IPS-NIHi7 (cell line): ENCODE results near the gene PLCG2.
"Not testable (repeated sequence)": the region's sequence is repeated elsewhere in the genome, so short reads cannot be mapped to it uniquely, and the experiment has no call there.

Experiments
- DNase-seq: peaks from one replicate; pipeline ENCODE4 v3.0.0; 2012; ENCODE audit warnings: mixed read lengths; ENCODE audit errors: extremely low spot score

Gene PLCG2

GRCh38 chr16:81754858-81755257 is 24.2 kb upstream of the PLCG2 start:
- no peak for DNase-seq

GRCh38 chr16:81755915-81756614 is 23.0 kb upstream of the PLCG2 start:
- no peak for DNase-seq

- DNase-seq, result no peak
These were observed 22.3 kb upstream of the PLCG2 start for GRCh38 chr16:81756615-81757356.

- DNase-seq, result no peak
These were observed 20.7 kb upstream of the PLCG2 start for GRCh38 chr16:81758376-81758775.

DNA sequence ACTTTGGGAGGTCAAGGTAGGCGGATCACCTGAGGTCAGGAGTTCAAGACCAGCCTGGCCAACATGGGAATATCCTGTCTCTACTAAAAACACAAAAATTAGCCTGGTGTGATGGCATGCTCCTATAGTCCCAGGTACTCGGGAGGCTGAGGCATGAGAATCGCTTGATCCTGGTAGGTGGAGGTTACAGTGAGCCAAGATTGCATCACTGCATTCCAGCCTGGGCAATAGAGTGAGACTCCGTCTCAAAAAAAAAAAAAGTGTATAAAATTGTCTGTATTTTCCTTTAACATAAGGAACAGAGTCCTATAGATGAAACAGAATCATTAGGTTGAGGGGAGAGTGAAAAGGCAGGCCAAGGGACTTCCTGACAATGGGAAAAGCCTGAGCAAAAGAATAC is 16.8 kb upstream of the PLCG2 start:
- not testable (repeated sequence) for DNase-seq

GRCh38 chr16:81765111-81765919 is 13.8 kb upstream of the PLCG2 start:
- no peak for DNase-seq

GRCh38 chr16:81765969-81766368 is 13.1 kb upstream of the PLCG2 start:
- no peak for DNase-seq

- DNase-seq, result no peak
These were observed 11.0 kb upstream of the PLCG2 start for GRCh38 chr16:81767987-81768592.

DNA sequence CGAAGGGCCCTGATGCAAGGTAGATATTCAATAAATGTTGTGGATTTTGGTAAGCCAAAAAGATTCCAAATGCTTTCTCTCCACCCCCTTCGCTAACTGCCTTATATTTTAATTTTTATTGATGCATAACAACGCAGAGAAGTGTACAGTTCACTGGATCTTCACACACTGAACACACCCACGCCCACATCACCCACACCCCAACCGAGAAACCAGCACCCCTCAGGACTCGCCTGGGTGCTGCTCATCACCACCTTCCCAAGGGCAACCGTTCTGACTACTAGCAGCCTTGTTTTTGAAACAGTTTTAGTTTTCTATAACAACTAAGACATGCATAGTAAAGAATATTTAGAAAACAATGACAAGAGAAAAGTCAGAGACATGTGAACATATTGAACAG is 9.1 kb upstream of the PLCG2 start:
- DNase-seq, result no peak

DNA sequence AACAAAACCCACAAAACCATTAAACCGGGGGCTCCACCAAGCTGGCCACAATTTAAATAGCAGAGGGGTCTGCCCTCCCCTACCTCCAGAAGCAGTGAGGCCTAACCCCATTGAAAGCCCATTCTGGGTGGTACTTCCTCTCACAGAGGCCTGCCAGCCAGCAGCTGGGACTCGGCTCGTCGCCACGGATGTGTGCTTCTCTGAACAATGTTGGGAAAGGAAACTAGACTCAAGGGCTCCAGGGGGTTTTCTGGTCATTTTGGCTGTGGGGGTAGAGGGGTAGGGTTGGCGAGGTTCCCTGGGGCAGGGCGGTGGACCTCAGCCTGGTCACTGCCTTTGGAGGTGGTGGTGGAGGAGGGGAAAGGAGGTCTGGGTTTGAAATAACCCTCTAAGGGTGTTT is 4.7 kb upstream of the PLCG2 start:
- DNase-seq, result no peak

DNA sequence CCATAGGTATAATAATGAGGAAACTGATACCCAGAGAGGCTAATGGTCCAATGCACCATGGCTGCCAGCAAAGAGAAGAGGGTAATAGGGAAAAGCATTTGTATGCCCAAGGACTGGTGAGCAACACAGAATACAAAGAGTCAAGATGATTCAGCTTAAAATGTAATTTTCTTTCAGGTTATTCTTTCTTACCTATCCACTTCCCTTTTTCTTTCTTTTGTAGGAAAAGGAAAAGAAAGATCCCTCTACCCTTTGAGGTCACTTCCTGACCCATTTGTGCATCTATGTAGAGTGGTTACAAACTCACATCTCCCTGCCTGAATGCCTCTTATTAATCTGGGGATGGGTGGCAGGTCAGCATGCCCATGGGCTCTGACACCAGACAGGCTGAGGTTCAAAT is 3.5 kb upstream of the PLCG2 start:
- DNase-seq, result no peak

DNA sequence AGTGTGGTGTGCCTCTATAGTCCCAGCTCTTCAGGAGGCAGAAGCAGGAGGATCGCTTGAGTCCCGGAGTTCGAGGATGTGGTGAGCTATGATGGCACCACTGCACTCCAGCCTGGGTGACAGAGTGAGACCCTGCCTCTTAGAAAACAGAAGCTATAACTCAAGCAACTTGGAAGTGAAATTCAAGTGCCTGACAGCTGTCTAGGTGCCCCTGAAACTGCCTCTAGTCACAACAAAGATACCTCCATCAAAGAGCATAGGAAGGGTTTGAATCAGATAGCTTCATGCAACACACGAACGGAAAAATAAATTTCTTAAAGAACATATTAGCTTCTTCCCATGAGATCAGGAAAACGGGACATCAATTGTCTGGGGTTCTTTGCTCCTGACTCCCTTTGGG is 860 bp upstream of the PLCG2 start:
- no peak for DNase-seq

DNA sequence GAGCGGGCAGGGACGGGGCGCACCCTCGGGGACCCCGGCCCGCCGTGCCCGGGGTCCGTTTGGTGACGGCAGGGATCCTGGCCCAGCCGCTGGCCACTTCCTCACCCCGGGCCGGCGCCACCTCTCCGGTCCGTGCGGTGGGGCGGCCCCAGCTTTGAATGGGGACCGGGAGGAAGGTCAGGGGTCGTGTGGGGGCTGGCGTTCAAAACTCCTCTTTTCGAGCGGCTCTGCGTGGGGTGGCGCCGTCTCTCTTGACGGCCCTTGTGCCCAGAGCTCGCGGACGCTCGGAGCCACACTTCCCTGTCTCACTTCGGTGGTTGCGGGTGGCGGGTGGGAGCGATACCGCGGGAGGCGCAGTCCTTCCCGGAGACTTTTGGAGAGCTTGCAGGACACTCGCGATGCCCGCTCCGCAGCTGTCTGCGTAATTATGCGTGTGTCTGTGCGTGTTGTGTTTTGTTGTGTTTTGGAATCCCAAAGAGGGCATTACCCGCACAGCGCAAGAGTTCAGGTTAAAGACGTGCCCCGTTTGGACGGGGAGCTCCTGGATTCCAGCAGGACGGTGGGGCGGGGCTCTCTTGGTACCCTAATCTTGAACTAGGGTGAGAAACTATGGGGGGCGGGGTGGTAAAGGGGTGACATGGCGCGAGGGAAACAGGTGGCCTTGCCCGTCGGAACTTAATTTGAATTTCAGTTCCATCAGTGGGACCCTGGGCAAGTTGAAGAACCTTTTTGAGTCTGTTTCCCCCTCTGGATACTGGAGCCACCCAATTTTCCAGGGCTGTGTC is 637 bp downstream of the PLCG2 start:
- DNase-seq, result no peak

- no peak for DNase-seq
These were observed 1.3 kb downstream of the PLCG2 start for GRCh38 chr16:81780350-81780749.

DNA sequence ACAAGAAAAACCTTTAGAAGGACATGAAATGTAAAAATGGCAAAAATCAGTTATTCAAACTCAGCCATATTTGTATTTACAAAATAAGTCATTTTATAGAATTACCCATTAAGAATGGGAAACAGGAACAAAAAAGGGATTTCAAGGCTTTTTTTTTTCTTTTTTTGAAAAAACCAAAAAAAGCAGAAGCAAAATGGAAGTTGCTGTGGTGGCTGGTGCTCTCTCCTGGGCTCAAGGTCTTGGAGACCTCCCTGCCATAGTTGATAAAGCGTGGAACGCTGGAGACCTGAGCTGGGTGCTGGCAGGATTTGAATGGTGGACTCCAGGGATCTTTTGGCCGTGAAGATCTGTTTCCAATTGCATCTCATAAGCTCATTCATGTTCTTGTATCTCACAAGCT is 3.1 kb downstream of the PLCG2 start:
- DNase-seq, result no peak

DNA sequence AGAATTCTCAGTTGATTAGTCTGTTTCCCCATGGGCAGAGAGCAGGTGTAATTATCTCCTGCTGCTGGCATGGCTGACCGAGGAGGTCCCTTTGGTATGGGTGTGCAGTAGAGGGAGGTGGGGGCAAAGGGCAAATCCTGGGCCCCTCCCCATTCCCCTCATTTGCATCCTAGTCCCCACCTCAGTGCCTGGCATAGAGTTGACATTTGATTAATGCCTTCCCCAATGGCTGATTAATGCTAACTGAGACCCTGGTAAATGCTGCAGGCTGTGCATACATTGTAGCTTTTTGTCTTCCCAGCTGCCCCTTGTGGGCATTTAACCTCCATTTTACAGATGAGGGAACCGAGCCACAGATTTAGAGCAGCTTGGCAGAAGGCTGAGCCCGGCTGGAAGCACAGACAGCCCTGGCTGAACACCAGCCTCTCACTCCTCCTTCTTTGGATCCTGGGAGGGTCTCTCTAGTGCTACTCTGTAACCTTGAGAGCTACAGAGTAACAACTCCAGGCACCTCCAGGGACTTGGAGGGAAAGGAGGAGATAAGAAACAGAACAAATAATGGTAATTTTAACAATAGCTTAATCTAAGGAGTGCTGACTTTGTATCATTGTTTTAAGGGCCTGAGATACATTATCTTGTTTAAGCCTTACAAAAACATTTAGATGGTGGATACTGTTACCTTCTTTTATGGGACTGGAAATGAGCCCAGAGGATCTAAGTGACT is 5.1 kb downstream of the PLCG2 start:
- no peak for DNase-seq

- DNase-seq, result no peak
These were observed 6.2 kb downstream of the PLCG2 start for GRCh38 chr16:81785138-81785924.

GRCh38 chr16:81786321-81786720 is 7.2 kb downstream of the PLCG2 start:
- DNase-seq, result peak; percentile 49

GRCh38 chr16:81786868-81787267 is 7.8 kb downstream of the PLCG2 start:
- no peak for DNase-seq

DNA sequence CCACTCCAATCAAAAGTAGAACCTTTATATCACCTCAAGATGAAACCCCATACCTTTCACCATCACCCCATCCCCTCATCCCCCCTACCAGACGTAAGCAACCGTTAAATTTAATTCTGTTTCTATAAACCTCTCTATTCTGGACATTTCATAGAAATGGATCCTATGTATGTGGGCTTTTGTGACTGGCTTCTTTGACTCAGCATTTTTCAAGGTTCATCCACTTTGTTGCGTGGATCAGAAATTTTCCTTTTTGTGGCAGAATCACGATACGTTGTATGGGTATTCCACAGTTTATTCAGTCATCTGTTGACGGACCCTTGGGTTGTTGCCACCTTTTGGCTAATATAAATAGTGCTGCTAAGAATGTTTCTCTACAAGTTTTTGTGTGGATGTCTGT is 8.6 kb downstream of the PLCG2 start:
- DNase-seq, result no peak
